Lower lobe of right lung (tissue), 2 donors: ENCODE results near the gene HPCA. TPM values are rescaled to one million over a fixed set of nuclear protein-coding genes. Genes with fewer than 3 reads are reported as not detected.

Source experiments
- ATAC-seq, 2 donors: fragments of 200-7000 bp; cut with Tn5 transposase; one replicate each; pipeline ENCODE4 v1.9.1; 2020 to 2022; ENCODE audit warnings: mild to moderate bottlenecking in 2 of 2, moderate library complexity in 2 of 2
- DNase-seq: peaks from one replicate; pipeline ENCODE4 v3.0.0-alpha.2; 2020
- H3K27ac ChIP-seq: fragments of 200-600 bp; one replicate; pipeline ENCODE4 v1.8.0; 2022
- H3K27me3 ChIP-seq: fragments of 200-600 bp; one replicate; pipeline ENCODE4 v1.8.0; 2022; ENCODE audit warnings: low read depth
- H3K36me3 ChIP-seq: fragments of 200-600 bp; one replicate; pipeline ENCODE4 v1.8.0; 2022; ENCODE audit warnings: mild to moderate bottlenecking
- H3K4me1 ChIP-seq: fragments of 200-600 bp; one replicate; pipeline ENCODE4 v1.8.0; 2022
- H3K4me3 ChIP-seq: fragments of 200-600 bp; one replicate; pipeline ENCODE4 v1.8.0; 2022; ENCODE audit warnings: mild to moderate bottlenecking
- H3K9me3 ChIP-seq: fragments of 200-600 bp; one replicate; pipeline ENCODE4 v1.8.0; 2022
- CTCF ChIP-seq: fragments of 200-600 bp; IDR thresholded peaks from one replicate; pipeline ENCODE4 v1.8.0; 2022; ENCODE audit warnings: antibody characterized with exemption, mild to moderate bottlenecking
- intact Hi-C: fragments of 100-400 bp; cut with DNase I; formaldehyde crosslinking; loops from one replicate; pipeline ENCODE4 v1.11.0; 2022
- long read RNA-seq: library from polyadenylated mRNA; unstranded; transcript quantifications from one replicate; pipeline ENCODE4 v2.0.0, GENCODE V29; 2021
- total RNA-seq: library from RNA; stranded (reverse); fragmentation: NEBNext Ultra II Directional; extraction: Animal tissue kit (Norgen Biotek cat#: 25700); gene quantifications from one replicate; pipeline ENCODE4 v1.2.1, GENCODE V29; 2021
- donor health status: DM: no; HTN: yes; CAD: no; lungs with severe emphysema.

The HPCA gene
- total RNA-seq, result not detected
- long read RNA-seq, partial matches to known transcripts, result 0 of 2 reads
- long read RNA-seq, other reads (novel, unspliced or antisense), result 2 of 2 reads

DNA sequence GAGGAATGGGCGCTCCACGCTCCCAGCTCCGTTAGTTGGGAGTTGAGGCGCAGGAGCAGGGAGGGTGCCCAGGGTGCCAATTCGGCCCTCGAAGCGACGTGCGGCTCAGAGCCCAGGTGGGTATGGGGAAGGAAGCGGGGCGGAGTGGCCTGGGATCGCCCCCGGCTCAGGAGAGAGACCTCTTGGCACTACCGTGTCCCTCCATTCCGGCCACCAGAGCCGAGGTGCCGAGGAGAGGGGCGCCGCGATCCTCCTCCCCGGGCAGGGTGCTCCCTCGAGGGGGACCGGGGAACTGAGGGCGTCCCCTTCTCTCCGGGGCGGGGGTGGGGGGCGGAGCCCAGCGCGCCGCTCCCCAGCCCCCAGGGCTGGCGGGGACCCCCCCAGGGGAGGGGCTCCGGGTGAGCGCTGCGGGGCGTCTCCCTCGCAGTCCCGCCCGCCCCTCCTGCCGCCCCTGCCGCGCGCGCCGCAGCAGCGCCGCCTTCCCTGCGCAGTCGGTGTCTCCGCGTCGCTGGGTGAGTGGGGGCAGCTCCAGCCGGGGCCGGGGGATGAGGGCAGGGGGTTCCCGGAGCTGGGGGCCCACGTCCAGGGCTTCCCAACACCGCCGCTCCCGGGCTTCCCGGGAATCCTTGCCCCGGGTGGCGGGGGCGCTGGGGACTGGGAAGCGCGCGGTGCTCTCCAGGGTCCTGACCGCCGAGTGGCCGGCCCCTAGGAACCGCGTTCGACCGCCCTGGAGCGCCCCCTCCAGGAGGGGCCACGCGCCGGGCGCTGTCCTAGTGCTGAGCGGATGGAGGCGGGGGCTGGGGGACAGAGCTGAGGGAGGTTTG lies at the start of gene HPCA:
Gene HPCA (plus strand): TSS at position 488 of the 824 bp plus-strand sequence. CDS start 2,408 bp downstream, outside the sequence.
- intact Hi-C loops, result no loop called here
- H3K27me3 ChIP-seq, result peaks cover 64% of the 10 kb centered on the region
- TF ChIP-seq CTCF, result peak; percentile 28
- ATAC-seq (peak; percentile 87 to 88), DNase-seq (peak; percentile 68)
- H3K4me3 ChIP-seq, result peak within 1 kb of the TSS; percentile 11
- H3K4me1 ChIP-seq, result no peaks in the 10 kb centered on the region
- no peak within 1 kb of the TSS for H3K27ac ChIP-seq
- no peaks in the 10 kb centered on the region for H3K9me3 ChIP-seq
- H3K36me3 ChIP-seq, result no peaks in the 10 kb centered on the region

- intact Hi-C loops, result no loop called here
- H3K9me3 ChIP-seq, result peaks cover 6% of the 10 kb centered on the region
- no peaks in the 10 kb centered on the region for H3K4me1 ChIP-seq
- H3K4me3 ChIP-seq, result no peak overlapping the region
- DNase-seq, result no peak
- H3K36me3 ChIP-seq, result peaks cover 59% of the 10 kb centered on the region
- no peak for TF ChIP-seq CTCF
- H3K27ac ChIP-seq, result no peak overlapping the region
- no peak for ATAC-seq
- H3K27me3 ChIP-seq, result no peaks in the 10 kb centered on the region
These were observed 37.8 kb upstream of the HPCA start for GRCh38 chr1:32848354-32849063.

DNA sequence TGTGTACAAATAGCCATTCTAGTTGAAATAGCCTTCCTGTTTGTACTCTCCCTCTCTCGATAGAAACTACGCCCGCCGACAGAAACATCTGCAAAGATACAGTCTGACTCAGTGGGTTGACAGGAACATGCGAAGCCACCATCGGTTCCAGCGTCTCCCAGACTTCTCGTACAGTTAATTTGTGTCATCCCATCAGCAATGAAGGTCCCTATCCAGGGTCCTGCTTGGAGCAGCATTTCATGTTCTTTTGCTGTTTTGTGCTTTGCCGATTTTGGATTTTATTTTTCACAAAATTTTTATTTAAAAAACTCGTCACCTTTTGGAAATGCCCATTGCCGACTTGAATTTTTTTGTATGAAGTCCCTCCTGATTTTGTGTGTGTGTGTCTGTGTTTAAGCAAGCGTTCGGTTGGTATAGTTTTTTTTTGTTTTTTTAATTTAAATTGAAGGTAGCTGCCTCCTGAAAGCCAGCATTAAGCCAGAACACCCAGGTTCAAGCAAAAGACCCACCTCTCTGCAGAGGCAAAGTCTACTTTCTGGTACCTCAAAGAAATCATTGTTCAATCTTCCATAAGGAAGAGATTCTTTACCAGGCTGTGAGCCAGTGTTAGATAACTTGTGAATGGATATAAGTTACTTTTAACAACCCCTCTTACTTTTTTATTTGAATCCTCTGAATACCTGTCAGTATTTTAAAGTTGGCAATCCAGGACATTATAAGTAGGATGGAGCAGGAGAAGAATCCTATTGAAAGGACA lies 30.3 kb upstream of the HPCA start:
- Histone ChIP-seq H3K9me3 (no peaks in the 10 kb centered on the region), H3K36me3 (peaks cover 78% of the 10 kb centered on the region), H3K27ac (no peak overlapping the region), H3K27me3 (no peaks in the 10 kb centered on the region), H3K4me3 (no peak overlapping the region), H3K4me1 (no peaks in the 10 kb centered on the region)
- ATAC-seq (no peak), DNase-seq (no peak)
- intact Hi-C loops, result no loop called here
- TF ChIP-seq CTCF, result no peak

GRCh38 chr1:32858136-32858535 lies 28.2 kb upstream of the HPCA start:
- H3K4me1 ChIP-seq, result no peaks in the 10 kb centered on the region
- no peak overlapping the region for H3K4me3 ChIP-seq
- TF ChIP-seq CTCF, result no peak
- no peaks in the 10 kb centered on the region for H3K27me3 ChIP-seq
- H3K27ac ChIP-seq, result no peak overlapping the region
- no peak for DNase-seq
- H3K9me3 ChIP-seq, result no peaks in the 10 kb centered on the region
- intact Hi-C loops, result no loop called here
- ATAC-seq, result no peak
- H3K36me3 ChIP-seq, result peaks cover 78% of the 10 kb centered on the region

DNA sequence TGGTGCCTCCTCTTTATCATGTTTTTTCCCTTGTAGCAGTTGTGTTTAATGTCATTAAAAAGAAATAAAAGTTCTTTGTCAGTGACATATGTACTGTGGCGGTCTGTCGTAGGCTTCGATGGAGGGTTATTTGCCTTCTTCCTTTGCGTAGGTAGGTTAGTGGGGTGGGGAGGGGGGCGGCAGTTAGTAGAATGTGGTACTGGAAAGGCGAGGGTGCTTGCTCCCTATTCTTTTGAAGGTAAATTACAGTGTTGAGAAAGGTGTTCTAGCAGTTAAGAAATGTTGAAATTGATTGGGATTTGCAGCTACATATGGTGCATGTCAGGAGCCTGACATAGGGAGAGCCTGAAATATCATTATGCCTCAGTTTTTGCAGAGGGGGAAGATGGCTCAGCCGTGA lies 27.5 kb upstream of the HPCA start:
- H3K4me3 ChIP-seq, result no peak overlapping the region
- peaks cover 73% of the 10 kb centered on the region for H3K36me3 ChIP-seq
- ATAC-seq (no peak), DNase-seq (no peak)
- no peaks in the 10 kb centered on the region for H3K9me3 ChIP-seq
- intact Hi-C loops, result no loop called here
- TF ChIP-seq CTCF, result no peak
- H3K27ac ChIP-seq, result no peak overlapping the region
- H3K27me3 ChIP-seq, result no peaks in the 10 kb centered on the region
- no peaks in the 10 kb centered on the region for H3K4me1 ChIP-seq
